Measurements from ENCODE around the gene GOLGB1.

The GOLGB1 gene

GRCh38 chr3:121627211-121627610 lies 122.3 kb downstream of the GOLGB1 start:
- no peak overlapping the region for H3K4me3 ChIP-seq (ENCODE audit: low read length)
- no peaks in the 10 kb centered on the region for H3K4me1 ChIP-seq (ENCODE audit: control insufficient read depth, insufficient read depth, low read length)
- H3K27me3 ChIP-seq (replicated peaks; ENCODE audit: control insufficient read depth, insufficient read depth, low read length): peaks cover 3% of the 10 kb centered on the region
- no peak overlapping the region for H3K9ac ChIP-seq (ENCODE audit: low read length)
- no peaks in the 10 kb centered on the region for H3K9me3 ChIP-seq (ENCODE audit: control insufficient read depth, low read length)
- no peaks in the 10 kb centered on the region for H3K36me3 ChIP-seq (ENCODE audit: control insufficient read depth, insufficient read depth, low read length, severe bottlenecking)
- DNase-seq (ENCODE audit: low read depth): no peak

DNA sequence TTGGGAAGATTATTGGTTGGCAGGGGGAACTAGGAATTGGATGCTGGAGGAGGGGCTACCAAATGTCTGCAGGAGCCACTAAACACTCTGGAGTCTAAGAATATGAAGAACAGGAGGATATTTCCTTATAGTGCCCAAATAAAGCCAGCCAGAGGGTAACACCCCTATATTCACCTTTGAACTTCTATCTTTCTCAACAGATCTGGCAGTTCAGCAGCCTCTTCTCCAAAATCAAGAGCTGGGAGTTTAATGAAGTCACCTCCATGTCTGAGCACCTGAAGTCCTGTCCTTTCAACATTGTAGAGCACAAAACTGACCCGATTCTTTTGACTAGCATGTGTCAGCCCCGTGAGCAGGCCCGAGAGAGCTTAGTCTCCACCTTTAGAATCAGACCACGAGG lies 123.0 kb downstream of the GOLGB1 start:
- no peak overlapping the region for H3K4me3 ChIP-seq (ENCODE audit: low read length)
- no peaks in the 10 kb centered on the region for H3K4me1 ChIP-seq (ENCODE audit: control insufficient read depth, insufficient read depth, low read length)
- peaks cover 3% of the 10 kb centered on the region for H3K27me3 ChIP-seq (replicated peaks; ENCODE audit: control insufficient read depth, insufficient read depth, low read length)
- no peaks in the 10 kb centered on the region for H3K36me3 ChIP-seq (ENCODE audit: control insufficient read depth, insufficient read depth, low read length, severe bottlenecking)
- DNase-seq (ENCODE audit: low read depth): no peak
- H3K9me3 ChIP-seq (ENCODE audit: control insufficient read depth, low read length): no peaks in the 10 kb centered on the region
- no peak overlapping the region for H3K9ac ChIP-seq (ENCODE audit: low read length)

GRCh38 chr3:121624147-121624899 lies 125.2 kb downstream of the GOLGB1 start:
- Histone ChIP-seq H3K36me3 (ENCODE audit: control insufficient read depth, insufficient read depth, low read length, severe bottlenecking) (no peaks in the 10 kb centered on the region), H3K9ac (ENCODE audit: low read length) (no peak overlapping the region), H3K4me1 (ENCODE audit: control insufficient read depth, insufficient read depth, low read length) (no peaks in the 10 kb centered on the region), H3K4me3 (ENCODE audit: low read length) (no peak overlapping the region), H3K9me3 (ENCODE audit: control insufficient read depth, low read length) (no peaks in the 10 kb centered on the region), H3K27me3 (replicated peaks; ENCODE audit: control insufficient read depth, insufficient read depth, low read length) (no peaks in the 10 kb centered on the region)
- no peak for DNase-seq (ENCODE audit: low read depth)

- H3K9ac ChIP-seq (ENCODE audit: low read length): no peak overlapping the region
- DNase-seq (ENCODE audit: low read depth): no peak
- no peaks in the 10 kb centered on the region for H3K4me1 ChIP-seq (ENCODE audit: control insufficient read depth, insufficient read depth, low read length)
- no peaks in the 10 kb centered on the region for H3K9me3 ChIP-seq (ENCODE audit: control insufficient read depth, low read length)
- H3K36me3 ChIP-seq (ENCODE audit: control insufficient read depth, insufficient read depth, low read length, severe bottlenecking): no peaks in the 10 kb centered on the region
- no peak overlapping the region for H3K4me3 ChIP-seq (ENCODE audit: low read length)
- H3K27me3 ChIP-seq (replicated peaks; ENCODE audit: control insufficient read depth, insufficient read depth, low read length): no peaks in the 10 kb centered on the region
Observed at GRCh38 chr3:121621491-121621890, 128.1 kb downstream of the GOLGB1 start.

DNA sequence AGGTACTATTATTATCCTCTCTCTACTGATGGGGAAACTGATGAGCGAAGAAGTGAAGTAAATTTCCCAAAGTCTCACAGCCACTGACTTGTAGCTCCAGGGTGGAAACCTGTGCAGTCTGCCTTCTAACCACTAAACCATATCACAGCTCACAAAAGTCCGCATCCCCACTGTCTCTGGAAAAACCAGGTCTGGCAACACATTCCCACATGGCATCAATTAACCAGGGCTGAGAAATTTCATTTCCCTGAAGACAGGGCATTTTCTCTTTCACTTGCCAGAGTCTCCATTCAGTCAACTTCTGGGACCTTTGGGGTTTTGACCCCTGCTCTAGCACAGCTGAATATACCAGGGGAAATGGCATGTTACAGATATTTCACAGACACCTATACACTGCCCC lies 129.8 kb downstream of the GOLGB1 start:
- H3K4me3 ChIP-seq (ENCODE audit: low read length): no peak overlapping the region
- H3K27me3 ChIP-seq (replicated peaks; ENCODE audit: control insufficient read depth, insufficient read depth, low read length): no peaks in the 10 kb centered on the region
- DNase-seq (ENCODE audit: low read depth): peak; percentile 18
- H3K36me3 ChIP-seq (ENCODE audit: control insufficient read depth, insufficient read depth, low read length, severe bottlenecking): no peaks in the 10 kb centered on the region
- no peaks in the 10 kb centered on the region for H3K4me1 ChIP-seq (ENCODE audit: control insufficient read depth, insufficient read depth, low read length)
- H3K9me3 ChIP-seq (ENCODE audit: control insufficient read depth, low read length): no peaks in the 10 kb centered on the region
- no peak overlapping the region for H3K9ac ChIP-seq (ENCODE audit: low read length)
